Activated naive CD8-positive, alpha-beta T cell treated with anti-CD3 and anti-CD28 coated beads, Interleukin-2, amount 10 ng/mL, durations not matched to agents 7 days and 5 days (primary cell): ENCODE measurements around the gene CYP19A1. TPM values are rescaled to one million over a fixed set of nuclear protein-coding genes. Genes with fewer than 3 reads are reported as not detected.
"Not testable (repeated sequence)": the region's sequence is repeated elsewhere in the genome, so short reads cannot be mapped to it uniquely, and the experiment has no call there.

ENCODE experiments used
- ATAC-seq: fragments of 150-1000 bp; cut with Tn5 transposase; one replicate; pipeline ENCODE4 v1.10.0; 2021; ENCODE audit warnings: low read depth, moderate library complexity
- POLR2A ChIA-PET: fragments of 350-600 bp; sonication (Branson Sonifier 250); formaldehyde crosslinking; loops from one replicate; lab custom pipeline; 2021; ENCODE audit warnings: antibody characterized with exemption; lab: Charles Lee
- DNase-seq: peaks from one replicate; pipeline ENCODE4 v3.0.0; 2021
- H3K27ac Mint-ChIP-seq: one replicate; pipeline ENCODE4 v1.8.0; 2022; ENCODE audit warnings: mild to moderate bottlenecking, mixed read lengths
- H3K27me3 Mint-ChIP-seq: one replicate; pipeline ENCODE4 v1.8.0; 2022; ENCODE audit warnings: mild to moderate bottlenecking, moderate library complexity, mixed read lengths
- H3K36me3 Mint-ChIP-seq: one replicate; pipeline ENCODE4 v1.8.0; 2021; ENCODE audit warnings: mild to moderate bottlenecking, mixed read lengths
- H3K4me1 Mint-ChIP-seq: one replicate; pipeline ENCODE4 v1.8.0; 2021; ENCODE audit warnings: mixed read lengths
- H3K4me3 Mint-ChIP-seq: one replicate; pipeline ENCODE4 v1.8.0; 2022; ENCODE audit warnings: mild to moderate bottlenecking, moderate library complexity, mixed read lengths
- H3K9me3 Mint-ChIP-seq: one replicate; pipeline ENCODE4 v1.8.0; 2021; ENCODE audit warnings: mixed read lengths
- total RNA-seq, 2 experiments: library from RNA; stranded (reverse); gene quantifications; one replicate each; pipeline ENCODE4 v1.2.3, GENCODE V29; 2021

CYP19A1 gene
- total RNA-seq, 2 experiments from 2014 or later: not detected

DNA sequence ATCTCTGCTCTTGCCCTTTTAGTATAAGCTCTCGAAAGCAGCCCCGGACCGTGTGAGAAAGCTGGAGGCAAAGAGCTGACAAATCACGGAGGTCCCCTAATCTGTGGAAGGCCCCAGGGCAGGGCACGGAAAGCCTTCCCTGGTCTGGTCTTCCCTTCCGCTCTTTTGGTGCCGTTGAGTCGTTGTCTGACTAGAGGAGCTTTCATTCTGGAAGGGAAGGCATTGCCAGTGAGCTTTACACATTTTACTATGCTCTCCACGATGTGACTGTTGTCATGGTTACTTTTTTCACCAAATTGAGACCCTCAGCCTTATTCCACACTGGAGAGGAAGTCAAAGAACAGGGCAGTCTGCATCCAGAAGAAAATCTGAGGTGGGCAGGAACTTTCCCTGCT lies 71.7 kb downstream of the CYP19A1 start:
- POLR2A ChIA-PET: no interaction called here
- no peak for ATAC-seq
- Mint-ChIP-seq H3K27me3 (peaks cover 43% of the 10 kb centered on the region), H3K4me1 (peaks cover 3% of the 10 kb centered on the region), H3K4me3 (no peak overlapping the region), H3K9me3 (peaks cover 2% of the 10 kb centered on the region), H3K36me3 (no peaks in the 10 kb centered on the region), H3K27ac (no peak overlapping the region)
- no peak for DNase-seq

- Mint-ChIP-seq H3K36me3 (no peaks in the 10 kb centered on the region), H3K27ac (no peak overlapping the region), H3K27me3 (peaks cover 43% of the 10 kb centered on the region), H3K9me3 (peaks cover 2% of the 10 kb centered on the region), H3K4me3 (no peak overlapping the region), H3K4me1 (peaks cover 3% of the 10 kb centered on the region)
- no peak for DNase-seq
- no peak for ATAC-seq
- POLR2A ChIA-PET: interaction anchor here (0.6 kb wide), 1 partner anchor 75 kb away, joined by 3 read pairs; no protein-coding TSS in a partner anchor
Observed at GRCh38 chr15:51265037-51265555, 73.3 kb downstream of the CYP19A1 start.

GRCh38 chr15:51263726-51264125 lies 74.7 kb downstream of the CYP19A1 start:
- Mint-ChIP-seq H3K27ac (no peak overlapping the region), H3K36me3 (no peaks in the 10 kb centered on the region), H3K4me3 (no peak overlapping the region), H3K9me3 (no peaks in the 10 kb centered on the region), H3K4me1 (peaks cover 3% of the 10 kb centered on the region), H3K27me3 (peaks cover 29% of the 10 kb centered on the region)
- POLR2A ChIA-PET: no interaction called here
- no peak for DNase-seq
- ATAC-seq: no peak

GRCh38 chr15:51263116-51263515 lies 75.3 kb downstream of the CYP19A1 start:
- Mint-ChIP-seq H3K9me3 (no peaks in the 10 kb centered on the region), H3K27me3 (peaks cover 24% of the 10 kb centered on the region), H3K4me1 (peaks cover 2% of the 10 kb centered on the region), H3K27ac (no peak overlapping the region), H3K36me3 (no peaks in the 10 kb centered on the region), H3K4me3 (no peak overlapping the region)
- DNase-seq (no peak), ATAC-seq (no peak)
- POLR2A ChIA-PET: no interaction called here

- H3K9me3 Mint-ChIP-seq: no peaks in the 10 kb centered on the region
- no peak overlapping the region for H3K4me3 Mint-ChIP-seq
- no peak overlapping the region for H3K27ac Mint-ChIP-seq
- peaks cover 19% of the 10 kb centered on the region for H3K27me3 Mint-ChIP-seq
- no peaks in the 10 kb centered on the region for H3K36me3 Mint-ChIP-seq
- peaks cover 1% of the 10 kb centered on the region for H3K4me1 Mint-ChIP-seq
- POLR2A ChIA-PET: no interaction called here
- ATAC-seq (no peak), DNase-seq (no peak)
Observed at GRCh38 chr15:51262463-51262862, 75.9 kb downstream of the CYP19A1 start.

GRCh38 chr15:51261113-51261512 lies 77.3 kb downstream of the CYP19A1 start:
- ATAC-seq, POLR2A ChIA-PET, H3K4me1 Mint-ChIP-seq, H3K27ac Mint-ChIP-seq, H3K9me3 Mint-ChIP-seq, DNase-seq, H3K4me3 Mint-ChIP-seq, H3K27me3 Mint-ChIP-seq, H3K36me3 Mint-ChIP-seq: not testable (repeated sequence)

GRCh38 chr15:51260202-51260601 lies 78.2 kb downstream of the CYP19A1 start:
- DNase-seq: no peak
- Mint-ChIP-seq H3K4me3 (no peak overlapping the region), H3K27ac (no peak overlapping the region), H3K36me3 (no peaks in the 10 kb centered on the region), H3K4me1 (no peaks in the 10 kb centered on the region), H3K27me3 (peaks cover 3% of the 10 kb centered on the region), H3K9me3 (no peaks in the 10 kb centered on the region)
- no peak for ATAC-seq
- POLR2A ChIA-PET: no interaction called here

GRCh38 chr15:51255533-51255932 lies 82.9 kb downstream of the CYP19A1 start:
- no peaks in the 10 kb centered on the region for H3K36me3 Mint-ChIP-seq
- H3K4me1 Mint-ChIP-seq: no peaks in the 10 kb centered on the region
- no peak overlapping the region for H3K27ac Mint-ChIP-seq
- ATAC-seq (no peak), DNase-seq (no peak)
- POLR2A ChIA-PET: no interaction called here
- peaks cover 6% of the 10 kb centered on the region for H3K27me3 Mint-ChIP-seq
- H3K9me3 Mint-ChIP-seq: no peaks in the 10 kb centered on the region
- H3K4me3 Mint-ChIP-seq: no peak overlapping the region

- ATAC-seq: no peak
- Mint-ChIP-seq H3K9me3 (no peaks in the 10 kb centered on the region), H3K4me1 (no peaks in the 10 kb centered on the region), H3K4me3 (no peak overlapping the region), H3K36me3 (no peaks in the 10 kb centered on the region), H3K27me3 (peaks cover 9% of the 10 kb centered on the region), H3K27ac (no peak overlapping the region)
- POLR2A ChIA-PET: no interaction called here
- DNase-seq: no peak
Observed at GRCh38 chr15:51253366-51253765, 85.0 kb downstream of the CYP19A1 start.

DNA sequence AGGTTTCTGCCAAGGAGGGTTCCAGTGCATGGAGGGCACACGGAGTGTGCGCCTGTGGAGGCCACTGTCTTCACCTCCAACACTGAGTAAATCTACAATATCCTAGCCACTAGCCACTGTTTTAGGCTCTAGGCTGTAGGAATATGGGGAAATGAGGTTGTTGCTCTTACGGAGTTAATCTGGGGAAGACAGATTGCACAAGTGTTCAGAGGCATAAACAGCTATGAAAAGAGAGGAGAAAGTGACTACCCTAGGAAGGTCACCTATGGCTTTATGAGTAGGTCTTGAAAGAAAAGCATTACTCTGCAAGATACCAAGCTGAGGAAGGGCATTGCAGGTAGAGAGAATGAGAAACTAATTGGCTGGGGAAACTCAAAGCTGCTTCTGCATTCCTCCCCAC lies 85.7 kb downstream of the CYP19A1 start:
- Mint-ChIP-seq H3K27me3 (peaks cover 6% of the 10 kb centered on the region), H3K36me3 (no peaks in the 10 kb centered on the region), H3K4me3 (no peak overlapping the region), H3K9me3 (no peaks in the 10 kb centered on the region), H3K4me1 (no peaks in the 10 kb centered on the region), H3K27ac (no peak overlapping the region)
- POLR2A ChIA-PET: no interaction called here
- ATAC-seq (no peak), DNase-seq (no peak)

GRCh38 chr15:51251556-51251955 lies 86.8 kb downstream of the CYP19A1 start:
- ATAC-seq (no peak), DNase-seq (no peak)
- no peaks in the 10 kb centered on the region for H3K9me3 Mint-ChIP-seq
- no peaks in the 10 kb centered on the region for H3K4me1 Mint-ChIP-seq
- H3K36me3 Mint-ChIP-seq: no peaks in the 10 kb centered on the region
- H3K27ac Mint-ChIP-seq: no peak overlapping the region
- no peak overlapping the region for H3K4me3 Mint-ChIP-seq
- POLR2A ChIA-PET: no interaction called here
- peaks cover 8% of the 10 kb centered on the region for H3K27me3 Mint-ChIP-seq

GRCh38 chr15:51250217-51251011 lies 88.0 kb downstream of the CYP19A1 start:
- ATAC-seq: no peak
- peaks cover 8% of the 10 kb centered on the region for H3K27me3 Mint-ChIP-seq
- no peak for DNase-seq
- no peak overlapping the region for H3K27ac Mint-ChIP-seq
- POLR2A ChIA-PET: no interaction called here
- H3K36me3 Mint-ChIP-seq: no peaks in the 10 kb centered on the region
- H3K4me3 Mint-ChIP-seq: no peak overlapping the region
- H3K9me3 Mint-ChIP-seq: no peaks in the 10 kb centered on the region
- no peaks in the 10 kb centered on the region for H3K4me1 Mint-ChIP-seq

- Mint-ChIP-seq H3K4me3 (no peak overlapping the region), H3K36me3 (no peaks in the 10 kb centered on the region), H3K4me1 (no peaks in the 10 kb centered on the region), H3K27ac (no peak overlapping the region), H3K27me3 (peaks cover 9% of the 10 kb centered on the region), H3K9me3 (no peaks in the 10 kb centered on the region)
- ATAC-seq: no peak
- POLR2A ChIA-PET: no interaction called here
- DNase-seq: no peak
Observed at GRCh38 chr15:51245628-51246027, 92.8 kb downstream of the CYP19A1 start.

DNA sequence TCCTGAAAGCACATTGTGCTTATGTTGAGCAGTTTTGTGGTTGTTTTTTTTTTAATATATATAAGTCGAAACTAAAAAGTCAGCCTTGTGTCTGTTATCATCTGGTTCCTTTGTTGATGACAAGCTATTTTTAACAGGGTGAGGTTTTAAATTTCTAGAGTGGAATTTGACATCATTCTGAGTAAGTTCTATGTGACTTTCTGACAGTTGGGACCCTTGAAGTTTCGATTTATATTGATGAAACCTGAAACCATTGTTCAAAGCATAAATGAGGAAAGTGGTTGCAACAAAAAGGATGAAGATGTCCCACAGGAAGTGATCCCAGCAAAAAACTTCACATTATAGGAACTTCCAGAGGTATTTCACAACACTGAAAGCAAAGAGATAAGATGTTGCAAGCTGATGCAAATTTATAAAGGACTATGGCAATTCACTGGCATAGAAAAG lies 94.0 kb downstream of the CYP19A1 start:
- Mint-ChIP-seq H3K36me3 (no peaks in the 10 kb centered on the region), H3K4me1 (peaks cover 3% of the 10 kb centered on the region), H3K27ac (no peak overlapping the region), H3K27me3 (peaks cover 13% of the 10 kb centered on the region), H3K9me3 (no peaks in the 10 kb centered on the region), H3K4me3 (no peak overlapping the region)
- DNase-seq (no peak), ATAC-seq (no peak)
- POLR2A ChIA-PET: no interaction called here
